IMR-90 (cell line): ENCODE results near the gene SRSF12. TPM values are rescaled to one million over a fixed set of nuclear protein-coding genes. Genes with fewer than 3 reads are reported as not detected.

Experiments used
- ATAC-seq: fragments of 200-7000 bp; cut with Tn5 transposase; 2 replicates; pipeline ENCODE4 v1.9.1; 2020; ENCODE audit warnings: low read depth, mild to moderate bottlenecking, moderate library complexity
- BruUV-seq: library from RNA; stranded (reverse); fragments of 400-500 nt; replicated peaks from 2 replicates; lab custom pipeline; 2021; lab: Mats Ljungman, UMichigan
- CTCF ChIA-PET: fragments of 300-600 bp; formaldehyde crosslinking; extraction: SDS; loops from one replicate; lab custom pipeline; 2021; ENCODE audit warnings: antibody characterized with exemption; lab: Yijun Ruan, JAX
- POLR2A ChIA-PET: fragments of 300-600 bp; sonication (Branson Sonifier 250); formaldehyde crosslinking; loops from one replicate; lab custom pipeline; 2022; ENCODE audit warnings: antibody characterized with exemption; ENCODE audit not compliant: unreplicated experiment; lab: Charles Lee
- DNase-seq: peaks from one replicate; pipeline ENCODE4 v3.0.0; 2013
- H2AFZ ChIP-seq: replicated peaks from 2 replicates; pipeline ENCODE3; 2013; ENCODE audit warnings: low read length, mild to moderate bottlenecking; ENCODE audit not compliant: poor library complexity
- H2AK5ac ChIP-seq: 2 replicates; pipeline ENCODE4 v1.6.1; 2013; ENCODE audit warnings: low read depth, low read length, inconsistent platforms
- H2AK9ac ChIP-seq: replicated peaks from 2 replicates; pipeline ENCODE3; 2013; ENCODE audit warnings: mild to moderate bottlenecking, low read depth, low read length, moderate library complexity; ENCODE audit not compliant: poor library complexity
- H2BK120ac ChIP-seq: 2 replicates; pipeline ENCODE4 v1.6.1; 2013; ENCODE audit warnings: low read depth, low read length, inconsistent platforms
- H2BK15ac ChIP-seq: 3 replicates; pipeline ENCODE4 v1.6.1; 2013; ENCODE audit warnings: low read depth, low read length, inconsistent platforms
- H2BK20ac ChIP-seq: 2 replicates; pipeline ENCODE4 v1.6.1; 2013; ENCODE audit warnings: low read depth, mild to moderate bottlenecking, inconsistent platforms, low read length, moderate library complexity
- H2BK5ac ChIP-seq: 2 replicates; pipeline ENCODE4 v1.6.1; 2013; ENCODE audit warnings: mild to moderate bottlenecking, low read depth, low read length, inconsistent platforms; ENCODE audit not compliant: poor library complexity, severe bottlenecking
- H3K14ac ChIP-seq: replicated peaks from 2 replicates; pipeline ENCODE4 v1.6.1; 2013; ENCODE audit warnings: low read depth, low read length, inconsistent platforms
- H3K18ac ChIP-seq: 2 replicates; pipeline ENCODE4 v1.6.1; 2013; ENCODE audit warnings: low read depth, low read length, control low read depth
- H3K23ac ChIP-seq: 2 replicates; pipeline ENCODE4 v1.6.1; 2013; ENCODE audit warnings: low read depth, low read length, inconsistent platforms
- H3K27ac ChIP-seq: 2 replicates; pipeline ENCODE4 v1.5.1; 2013; ENCODE audit warnings: mild to moderate bottlenecking, control low read depth, low read length; ENCODE audit not compliant: insufficient read depth
- H3K27me3 ChIP-seq: 2 replicates; pipeline ENCODE4 v1.6.1; 2013; ENCODE audit warnings: low read length; ENCODE audit not compliant: control insufficient read depth, insufficient read depth
- H3K36me3 ChIP-seq: 2 replicates; pipeline ENCODE4 v1.6.1; 2013; ENCODE audit warnings: low read length, mixed read lengths; ENCODE audit not compliant: control insufficient read depth, insufficient read depth
- H3K4ac ChIP-seq: 2 replicates; pipeline ENCODE4 v1.6.1; 2013; ENCODE audit warnings: low read depth, low read length, inconsistent platforms
- H3K4me1 ChIP-seq: 2 replicates; pipeline ENCODE4 v1.6.1; 2013; ENCODE audit warnings: low read length, mixed read lengths; ENCODE audit not compliant: control insufficient read depth, insufficient read depth
- H3K4me2 ChIP-seq: 2 replicates; pipeline ENCODE4 v1.6.1; 2013; ENCODE audit warnings: low read depth, mild to moderate bottlenecking, control low read depth, low read length, moderate library complexity
- H3K4me3 ChIP-seq: 2 replicates; pipeline ENCODE4 v1.5.1; 2013; ENCODE audit warnings: low read depth, mild to moderate bottlenecking, control low read depth, low read length, moderate library complexity; ENCODE audit not compliant: insufficient read depth
- H3K56ac ChIP-seq: 2 replicates; pipeline ENCODE4 v1.6.1; 2013; ENCODE audit warnings: low read length, inconsistent platforms; ENCODE audit not compliant: insufficient read depth; ENCODE audit errors: extremely low read depth
- H3K79me1 ChIP-seq, 2 experiments: 2 replicates each; pipeline ENCODE4 v1.6.1; 2013; ENCODE audit warnings: low read length in 2 of 2, inconsistent platforms in 1 of 2, low read depth in 1 of 2
- H3K9ac ChIP-seq: 2 replicates; pipeline ENCODE4 v1.6.1; 2013; ENCODE audit warnings: low read depth, low read length, control low read depth
- H3K9me1 ChIP-seq: 2 replicates; pipeline ENCODE4 v1.6.1; 2013; ENCODE audit warnings: low read length, inconsistent platforms; ENCODE audit not compliant: insufficient read depth
- H3K9me3 ChIP-seq: 2 replicates; pipeline ENCODE4 v1.6.1; 2013; ENCODE audit warnings: low read length; ENCODE audit not compliant: control insufficient read depth, insufficient read depth
- H4K20me1 ChIP-seq: 2 replicates; pipeline ENCODE4 v1.6.1; 2013; ENCODE audit warnings: low read length, inconsistent platforms; ENCODE audit not compliant: insufficient read depth
- H4K5ac ChIP-seq: 2 replicates; pipeline ENCODE4 v1.6.1; 2013; ENCODE audit warnings: mild to moderate bottlenecking, low read depth, low read length, control low read depth
- H4K8ac ChIP-seq, 2 experiments: 2 replicates each; pipeline ENCODE4 v1.6.1; 2013; ENCODE audit warnings: low read depth in 2 of 2, low read length in 2 of 2, control low read depth in 1 of 2, inconsistent platforms in 1 of 2
- H4K91ac ChIP-seq: 2 replicates; pipeline ENCODE4 v1.6.1; 2013; ENCODE audit warnings: low read depth, low read length, inconsistent platforms; ENCODE audit not compliant: insufficient read depth
- CEBPB ChIP-seq: IDR thresholded peaks from 2 replicates; pipeline ENCODE4 v1.6.1; 2012; ENCODE audit warnings: low read depth, low read length, improper control_type of control experiment
- CHD1 ChIP-seq: IDR thresholded peaks from 2 replicates; pipeline ENCODE4 v1.6.1; 2012; ENCODE audit warnings: low read depth, low read length, improper control_type of control experiment
- FOS ChIP-seq: fragments of 150-350 bp; IDR thresholded peaks from 2 replicates; pipeline ENCODE4 v1.6.1; 2016; ENCODE audit warnings: low read depth, low read length
- MAFK ChIP-seq: IDR thresholded peaks from 2 replicates; pipeline ENCODE4 v1.6.1; 2012; ENCODE audit warnings: low read depth, low read length, improper control_type of control experiment
- MAZ ChIP-seq: IDR thresholded peaks from 2 replicates; pipeline ENCODE4 v1.6.1; 2012; ENCODE audit warnings: low read depth, mild to moderate bottlenecking, low read length, improper control_type of control experiment, moderate library complexity, borderline replicate concordance
- MXI1 ChIP-seq: IDR thresholded peaks from 2 replicates; pipeline ENCODE4 v1.6.1; 2012; ENCODE audit warnings: low read depth, mild to moderate bottlenecking, low read length, moderate library complexity, borderline replicate concordance
- NFE2L2 ChIP-seq: fragments of 150-350 bp; IDR thresholded peaks from 2 replicates; pipeline ENCODE4 v1.6.1; 2016; ENCODE audit warnings: low read depth, mild to moderate bottlenecking, low read length
- POLR2A ChIP-seq: IDR thresholded peaks from 2 replicates; pipeline ENCODE4 v1.6.1; 2012; ENCODE audit warnings: mild to moderate bottlenecking, low read depth, low read length
- RAD21 ChIP-seq: IDR thresholded peaks from 2 replicates; pipeline ENCODE4 v1.6.1; 2012; ENCODE audit warnings: low read length, improper control_type of control experiment
- RCOR1 ChIP-seq: IDR thresholded peaks from 2 replicates; pipeline ENCODE4 v1.6.1; 2012; ENCODE audit warnings: mild to moderate bottlenecking, low read length, improper control_type of control experiment; ENCODE audit not compliant: insufficient replicate concordance
- RFX5 ChIP-seq: IDR thresholded peaks from 2 replicates; pipeline ENCODE4 v1.8.0; 2012; ENCODE audit warnings: low read depth, mild to moderate bottlenecking, low read length, moderate library complexity
- SMC3 ChIP-seq: fragments of 150-350 bp; IDR thresholded peaks from 2 replicates; pipeline ENCODE4 v1.6.1; 2016; ENCODE audit warnings: low read depth, mild to moderate bottlenecking, antibody characterized with exemption, low read length, moderate library complexity
- USF2 ChIP-seq: fragments of 150-350 bp; IDR thresholded peaks from 2 replicates; pipeline ENCODE4 v1.6.1; 2017; ENCODE audit warnings: mild to moderate bottlenecking, antibody characterized with exemption, low read length, low read depth
- WGBS, 2 experiments: methylation state at CpG; one replicate each; pipeline versions ENCODE4 v1.1.5 to v1.1.7; 2013; ENCODE audit warnings: missing lambda C conversion rate in 2 of 2; ENCODE audit not compliant: insufficient read length in 1 of 2; ENCODE audit errors: extremely low coverage in 2 of 2; 5-methylcytosine and 5-hydroxymethylcytosine counted together
- dilution Hi-C: fragments of 300-500 bp; cut with HindIII; formaldehyde crosslinking; loops from one replicate; pipeline ENCODE4 v1.14.3; 2018; ENCODE audit warnings: low sequenced_read_pairs; ENCODE audit not compliant: unreplicated experiment
- in situ Hi-C: fragments of 300-500 bp; cut with MboI; formaldehyde crosslinking; loops from 3 replicates; pipeline ENCODE4 v1.14.3; 2019; ENCODE audit warnings: low sequenced_read_pairs, inconsistent platforms, mixed read lengths
- intact Hi-C: fragments of 100-400 bp; cut with micrococcal nuclease; formaldehyde crosslinking; loops from 2 replicates; pipeline ENCODE4 v1.10.0; 2022
- polyA plus RNA-seq, 3 experiments: library from polyadenylated mRNA; depleted of rRNA; stranded (reverse); fragments of >200 nt; gene quantifications; 2 replicates each; pipeline ENCODE4 v1.2.3, GENCODE V29; 2012; ENCODE audit warnings: low replicate concordance in 1 of 3
- total RNA-seq: library from RNA; depleted of rRNA; stranded (reverse); fragments of >200 nt; gene quantifications from 2 replicates; pipeline ENCODE4 v1.2.3, GENCODE V29; 2012
- TF ChIP-seq, protein P1 (sequence below): fragments of 150-350 bp; IDR thresholded peaks from 2 replicates; pipeline ENCODE4 v1.6.1; 2016; ENCODE audit warnings: low read depth, mild to moderate bottlenecking, low read length, moderate library complexity, borderline replicate concordance

The SRSF12 gene
- total and polyA plus RNA-seq, 2 of the 4 experiments (the other 2 are of a cell fraction) = 0.21 to 0.36 TPM

- H2BK15ac ChIP-seq = no peak overlapping the region
- no TSS peak for BruUV-seq
- intact Hi-C loops = no loop called here
- no peaks in the 10 kb centered on the region for H4K20me1 ChIP-seq
- POLR2A ChIA-PET = no interaction called here
- no peak overlapping the region for H3K9ac ChIP-seq
- ATAC-seq (no peak), DNase-seq (no peak)
- H3K79me1 ChIP-seq = no peaks in the 10 kb centered on the region
- no peak overlapping the region for H2BK120ac ChIP-seq
- no peak overlapping the region for H3K56ac ChIP-seq
- H3K27me3 ChIP-seq = no peaks in the 10 kb centered on the region; the same call in 1 of the 2 replicates
- H2AFZ ChIP-seq = no peak overlapping the region
- no peak overlapping the region for H3K23ac ChIP-seq
- no peak overlapping the region for H4K91ac ChIP-seq
- no peak overlapping the region for H2BK5ac ChIP-seq
- no peaks in the 10 kb centered on the region for H3K4me1 ChIP-seq
- in situ Hi-C loops = no loop called here
- H2AK9ac ChIP-seq = no peak overlapping the region
- no peak overlapping the region for H2AK5ac ChIP-seq
- H3K9me3 ChIP-seq = no peaks in the 10 kb centered on the region
- CTCF ChIA-PET = no interaction called here
- dilution Hi-C loops = no loop called here
- no peak overlapping the region for H3K4me3 ChIP-seq
- TF ChIP-seq MAZ = no peak
- TF ChIP-seq CEBPB = no peak
- no peak for TF ChIP-seq USF2
- TF ChIP-seq NFE2L2 = no peak
- no peak for TF ChIP-seq POLR2A
- no peak for TF ChIP-seq CHD1
- TF ChIP-seq RCOR1 = no peak
- TF ChIP-seq RAD21 = no peak
- TF ChIP-seq, protein P1, sequence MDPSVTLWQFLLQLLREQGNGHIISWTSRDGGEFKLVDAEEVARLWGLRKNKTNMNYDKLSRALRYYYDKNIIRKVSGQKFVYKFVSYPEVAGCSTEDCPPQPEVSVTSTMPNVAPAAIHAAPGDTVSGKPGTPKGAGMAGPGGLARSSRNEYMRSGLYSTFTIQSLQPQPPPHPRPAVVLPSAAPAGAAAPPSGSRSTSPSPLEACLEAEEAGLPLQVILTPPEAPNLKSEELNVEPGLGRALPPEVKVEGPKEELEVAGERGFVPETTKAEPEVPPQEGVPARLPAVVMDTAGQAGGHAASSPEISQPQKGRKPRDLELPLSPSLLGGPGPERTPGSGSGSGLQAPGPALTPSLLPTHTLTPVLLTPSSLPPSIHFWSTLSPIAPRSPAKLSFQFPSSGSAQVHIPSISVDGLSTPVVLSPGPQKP = no peak
- no peak for TF ChIP-seq MAFK
- no peak for TF ChIP-seq MXI1
- no peak for TF ChIP-seq SMC3
- TF ChIP-seq RFX5 = no peak
- TF ChIP-seq FOS = no peak
- WGBS, 2 experiments = no CpG with 5 or more reads among the region's 9 CpGs
- no peaks in the 10 kb centered on the region for H3K36me3 ChIP-seq
- H4K5ac ChIP-seq = no peak overlapping the region
- H2BK20ac ChIP-seq = no peak overlapping the region
- no peak overlapping the region for H4K8ac ChIP-seq
- H3K14ac ChIP-seq = no peak overlapping the region
- no peak overlapping the region for H3K4ac ChIP-seq
- H3K9me1 ChIP-seq = no peaks in the 10 kb centered on the region
- no peak overlapping the region for H3K4me2 ChIP-seq
- no peak overlapping the region for H3K27ac ChIP-seq
- no peak overlapping the region for H3K18ac ChIP-seq
Measured at GRCh38 chr6:89111933-89112332, 5.9 kb downstream of the SRSF12 start.
